ENCODE measurements around the gene MAGI1. TPM values are rescaled to one million over a fixed set of nuclear protein-coding genes. Genes with fewer than 3 reads are reported as not detected.

Gene MAGI1
- total RNA-seq, 1 donor from 2014 or later: 47.1 TPM

- Histone ChIP-seq H3K36me3 (no peaks in the 10 kb centered on the region), H3K27ac (no peak overlapping the region), H3K27me3 (no peaks in the 10 kb centered on the region), H3K4me1 (peaks cover 34% of the 10 kb centered on the region), H3K9me3 (no peaks in the 10 kb centered on the region), H3K4me3 (no peak overlapping the region)
- TF ChIP-seq, protein P1, sequence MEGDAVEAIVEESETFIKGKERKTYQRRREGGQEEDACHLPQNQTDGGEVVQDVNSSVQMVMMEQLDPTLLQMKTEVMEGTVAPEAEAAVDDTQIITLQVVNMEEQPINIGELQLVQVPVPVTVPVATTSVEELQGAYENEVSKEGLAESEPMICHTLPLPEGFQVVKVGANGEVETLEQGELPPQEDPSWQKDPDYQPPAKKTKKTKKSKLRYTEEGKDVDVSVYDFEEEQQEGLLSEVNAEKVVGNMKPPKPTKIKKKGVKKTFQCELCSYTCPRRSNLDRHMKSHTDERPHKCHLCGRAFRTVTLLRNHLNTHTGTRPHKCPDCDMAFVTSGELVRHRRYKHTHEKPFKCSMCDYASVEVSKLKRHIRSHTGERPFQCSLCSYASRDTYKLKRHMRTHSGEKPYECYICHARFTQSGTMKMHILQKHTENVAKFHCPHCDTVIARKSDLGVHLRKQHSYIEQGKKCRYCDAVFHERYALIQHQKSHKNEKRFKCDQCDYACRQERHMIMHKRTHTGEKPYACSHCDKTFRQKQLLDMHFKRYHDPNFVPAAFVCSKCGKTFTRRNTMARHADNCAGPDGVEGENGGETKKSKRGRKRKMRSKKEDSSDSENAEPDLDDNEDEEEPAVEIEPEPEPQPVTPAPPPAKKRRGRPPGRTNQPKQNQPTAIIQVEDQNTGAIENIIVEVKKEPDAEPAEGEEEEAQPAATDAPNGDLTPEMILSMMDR (IDR thresholded peaks at IDR 0.05): no peak
- no peak for TF ChIP-seq POLR2A (IDR thresholded peaks at IDR 0.05)
- TF ChIP-seq POLR2AphosphoS5 (IDR thresholded peaks at IDR 0.05; ENCODE audit: insufficient read depth in 1 of 2, low read depth in 1 of 2): peak in 1 of 2 donors; percentile 16
- no peak for DNase-seq (ENCODE audit: extremely low spot score in 2 of 2)
- intact Hi-C loops (cut with DNase I): no loop called here
Measured at GRCh38 chr3:65995030-65995429, 43.7 kb downstream of the MAGI1 start.

- Histone ChIP-seq H3K4me1 (peaks cover 28% of the 10 kb centered on the region), H3K9me3 (no peaks in the 10 kb centered on the region), H3K4me3 (no peak overlapping the region), H3K27me3 (no peaks in the 10 kb centered on the region), H3K27ac (no peak overlapping the region), H3K36me3 (no peaks in the 10 kb centered on the region)
- DNase-seq (ENCODE audit: extremely low spot score in 2 of 2): no peak
- intact Hi-C loops (cut with DNase I): no loop called here
- TF ChIP-seq POLR2AphosphoS5 (IDR thresholded peaks at IDR 0.05; ENCODE audit: insufficient read depth in 1 of 2, low read depth in 1 of 2): no peak
Measured at GRCh38 chr3:65993134-65993900, 45.4 kb downstream of the MAGI1 start.

DNA sequence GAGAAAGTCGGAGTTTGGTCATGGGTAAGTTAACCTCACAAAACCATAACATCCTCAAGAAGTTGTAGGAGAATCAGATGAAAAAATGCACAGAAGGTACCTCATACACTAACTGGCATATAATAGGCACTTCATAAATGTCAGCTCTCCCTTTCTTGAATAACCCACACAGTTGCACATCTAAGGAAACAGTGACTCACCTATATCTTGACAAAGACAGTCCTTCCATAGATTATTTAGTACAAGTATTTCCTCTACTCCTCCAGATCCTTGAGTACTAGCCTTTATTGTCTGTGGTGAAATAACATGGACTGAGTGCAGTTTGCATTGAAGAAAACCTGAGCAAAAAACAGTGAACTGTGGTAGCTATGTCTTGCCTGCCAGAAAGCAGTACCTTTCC lies 46.6 kb downstream of the MAGI1 start:
- intact Hi-C loops (cut with DNase I): no loop called here
- TF ChIP-seq POLR2A (IDR thresholded peaks at IDR 0.05) (no peak), POLR2AphosphoS5 (IDR thresholded peaks at IDR 0.05; ENCODE audit: insufficient read depth in 1 of 2, low read depth in 1 of 2) (no peak)
- TF ChIP-seq, protein P1 (IDR thresholded peaks at IDR 0.05): no peak
- no peak overlapping the region for H3K27ac ChIP-seq
- peaks cover 21% of the 10 kb centered on the region for H3K4me1 ChIP-seq
- H3K9me3 ChIP-seq: no peaks in the 10 kb centered on the region
- H3K27me3 ChIP-seq: no peaks in the 10 kb centered on the region
- H3K4me3 ChIP-seq: no peak overlapping the region
- no peak for DNase-seq (ENCODE audit: extremely low spot score in 2 of 2)
- H3K36me3 ChIP-seq: no peaks in the 10 kb centered on the region

- TF ChIP-seq POLR2A (IDR thresholded peaks at IDR 0.05): no peak
- TF ChIP-seq, protein P1 (IDR thresholded peaks at IDR 0.05): no peak
- H3K36me3 ChIP-seq: no peaks in the 10 kb centered on the region
- intact Hi-C loops (cut with DNase I): no loop called here
- H3K27me3 ChIP-seq: no peaks in the 10 kb centered on the region
- H3K4me1 ChIP-seq: no peaks in the 10 kb centered on the region
- DNase-seq (ENCODE audit: extremely low spot score in 2 of 2): no peak
- no peak overlapping the region for H3K4me3 ChIP-seq
- H3K9me3 ChIP-seq: no peaks in the 10 kb centered on the region
- H3K27ac ChIP-seq: no peak overlapping the region
Measured at GRCh38 chr3:65988411-65989180, 50.1 kb downstream of the MAGI1 start.

DNA sequence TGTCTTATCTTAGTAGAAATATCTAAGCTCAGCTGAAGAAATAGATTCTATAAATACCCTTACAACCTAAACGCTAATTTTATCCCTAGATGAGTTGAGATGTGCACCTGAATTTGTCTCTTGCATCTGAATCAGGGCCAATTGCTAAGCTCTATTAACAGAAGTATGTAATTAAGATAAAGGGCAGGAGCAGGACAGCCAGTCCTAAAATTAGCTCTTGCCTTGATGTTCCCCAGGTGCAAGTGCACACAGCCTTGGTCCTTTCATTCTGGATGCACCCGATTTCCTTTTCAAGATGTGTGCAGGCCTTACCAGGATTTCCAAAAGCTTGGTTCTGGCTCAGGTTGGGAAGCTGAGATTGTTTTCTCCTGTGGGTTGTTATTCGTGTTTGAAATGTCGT lies 52.4 kb downstream of the MAGI1 start:
- H3K27me3 ChIP-seq: no peaks in the 10 kb centered on the region
- TF ChIP-seq POLR2A (IDR thresholded peaks at IDR 0.05) (no peak), POLR2AphosphoS5 (IDR thresholded peaks at IDR 0.05; ENCODE audit: insufficient read depth in 1 of 2, low read depth in 1 of 2) (no peak)
- TF ChIP-seq, protein P1 (IDR thresholded peaks at IDR 0.05): no peak
- no peak overlapping the region for H3K4me3 ChIP-seq
- DNase-seq (ENCODE audit: extremely low spot score in 2 of 2): no peak
- intact Hi-C loops (cut with DNase I): no loop called here
- H3K27ac ChIP-seq: no peak overlapping the region
- no peaks in the 10 kb centered on the region for H3K4me1 ChIP-seq
- H3K36me3 ChIP-seq: no peaks in the 10 kb centered on the region
- no peaks in the 10 kb centered on the region for H3K9me3 ChIP-seq

All from vagina (tissue), 2 donors.